Lung (tissue), 12 donors: ENCODE measurements around the gene RELT. TPM values are rescaled to one million over a fixed set of nuclear protein-coding genes. Genes with fewer than 3 reads are reported as not detected.
A peak's percentile ranks its signal among the peaks of the same experiment; 100 is the strongest.

Experiments
- ATAC-seq: fragments of 200-7000 bp; cut with Tn5 transposase; one replicate; pipeline ENCODE4 v1.9.1; 2020; ENCODE audit warnings: moderate number of reproducible peaks; ENCODE audit not compliant: insufficient read depth, low FRiP score
- DNase-seq, 3 donors: peaks; one replicate each; pipeline ENCODE4 v3.0.0-alpha.2; 2013 to 2017
- H3K27ac ChIP-seq, 2 donors: one replicate each; pipeline ENCODE4 v1.5.1; 2013; ENCODE audit warnings: mild to moderate bottlenecking in 2 of 2, moderate library complexity in 2 of 2, control low read depth in 1 of 2, inconsistent platforms in 1 of 2, low read depth in 1 of 2, low read length in 1 of 2
- H3K27me3 ChIP-seq, 3 donors: one replicate each; pipeline ENCODE4 v1.5.1; 2013; ENCODE audit warnings: low read length in 2 of 3; ENCODE audit not compliant: control insufficient read depth in 3 of 3, insufficient read depth in 3 of 3
- H3K36me3 ChIP-seq, 4 donors: one replicate each; pipeline ENCODE4 v1.5.1; 2013; ENCODE audit warnings: low read length in 4 of 4, mild to moderate bottlenecking in 1 of 4, moderate library complexity in 1 of 4; ENCODE audit not compliant: control insufficient read depth in 4 of 4, insufficient read depth in 4 of 4
- H3K4me1 ChIP-seq, 5 donors: one replicate each; pipeline ENCODE4 v1.5.1; 2013; ENCODE audit warnings: low read length in 5 of 5, mild to moderate bottlenecking in 2 of 5, moderate library complexity in 1 of 5; ENCODE audit not compliant: control insufficient read depth in 5 of 5, insufficient read depth in 5 of 5
- H3K4me3 ChIP-seq: one replicate; pipeline ENCODE4 v1.5.1; 2013; ENCODE audit warnings: mild to moderate bottlenecking, control low read depth, moderate library complexity
- H3K9ac ChIP-seq, 2 donors: one replicate each; pipeline ENCODE4 v1.5.1; 2013; ENCODE audit warnings: low read length in 2 of 2, control low read depth in 1 of 2; ENCODE audit not compliant: insufficient read depth in 1 of 2
- H3K9me3 ChIP-seq, 4 donors: one replicate each; pipeline ENCODE4 v1.5.1; 2013; ENCODE audit warnings: low read length in 3 of 4, mild to moderate bottlenecking in 1 of 4, moderate library complexity in 1 of 4; ENCODE audit not compliant: control insufficient read depth in 4 of 4, insufficient read depth in 3 of 4
- CTCF ChIP-seq: IDR thresholded peaks from 2 replicates; pipeline ENCODE4 v1.5.1; 2012; ENCODE audit warnings: mild to moderate bottlenecking; ENCODE audit errors: control extremely low read depth, extremely low read depth
- WGBS, 2 donors: extraction: QIAGEN DNeasy Blood & Tissue Kit; methylation state at CpG; one replicate each; pipeline ENCODE4 v1.1.7; 2013; 5-methylcytosine and 5-hydroxymethylcytosine counted together
- polyA plus RNA-seq, 2 donors: library from polyadenylated mRNA; stranded (reverse); fragments of 200-250 nt; gene quantifications; one replicate each; pipeline ENCODE4 v1.2.1, GENCODE V29; 2013
- total RNA-seq, 2 donors: library from RNA; depleted of rRNA in 1 of 2; stranded (reverse); fragments of >200 nt in 1 of 2; gene quantifications; one replicate each; pipeline ENCODE4 v1.2.1, GENCODE V29; 2014 to 2021
- donor health status: control.
- donor health status: control.
- donor health status: Bipolar disorder and iron deficiency.
- donor health status: healthy.
- donor health status: DM: yes; HTN: yes; CAD: no.

Gene RELT
- total and polyA plus RNA-seq, 4 donors: 6.0 to 25.4 (median 16.1) TPM

GRCh38 chr11:73350908-73351636 lies 25.1 kb upstream of the RELT start:
- H3K27me3 ChIP-seq: no peaks in the 10 kb centered on the region
- H3K27ac ChIP-seq: no peak overlapping the region
- no peaks in the 10 kb centered on the region for H3K9me3 ChIP-seq
- ATAC-seq: peak; percentile 76
- 25 to 31% methylated on average over 16 of the region's 16 CpGs for WGBS, 2 donors
- peak overlapping the region in 1 of 2 donors; percentile 8 for H3K9ac ChIP-seq
- peaks cover 0 to 6% (median 0%) of the 10 kb centered on the region in 5 donors for H3K4me1 ChIP-seq
- peak; percentile 72 to 84 (median 80) for DNase-seq
- peaks cover 0 to 20% (median 13%) of the 10 kb centered on the region in 4 donors for H3K36me3 ChIP-seq
- TF ChIP-seq CTCF: peak; percentile 92
- no peak overlapping the region for H3K4me3 ChIP-seq

- no peak overlapping the region for H3K4me3 ChIP-seq
- peaks cover 0 to 6% (median 0%) of the 10 kb centered on the region in 5 donors for H3K4me1 ChIP-seq
- no peaks in the 10 kb centered on the region for H3K27me3 ChIP-seq
- TF ChIP-seq CTCF: no peak
- no peak for ATAC-seq
- H3K36me3 ChIP-seq: peaks cover 7 to 29% (median 22%) of the 10 kb centered on the region in 4 donors
- H3K9me3 ChIP-seq: no peaks in the 10 kb centered on the region
- no peak overlapping the region for H3K27ac ChIP-seq
- WGBS, 2 donors: 87 to 88% methylated on average over 4 of the region's 4 CpGs
- H3K9ac ChIP-seq: no peak overlapping the region
- DNase-seq: no peak
Measured at GRCh38 chr11:73353422-73353821, 22.8 kb upstream of the RELT start.

- H3K36me3 ChIP-seq: peaks cover 7 to 43% (median 30%) of the 10 kb centered on the region in 4 donors
- H3K9ac ChIP-seq: no peak overlapping the region
- WGBS, 2 donors: 92 to 96% methylated on average over 4 of the region's 4 CpGs
- no peaks in the 10 kb centered on the region for H3K27me3 ChIP-seq
- peaks cover 0 to 6% (median 0%) of the 10 kb centered on the region in 5 donors for H3K4me1 ChIP-seq
- no peak overlapping the region for H3K27ac ChIP-seq
- ATAC-seq: no peak
- DNase-seq: no peak
- no peaks in the 10 kb centered on the region for H3K9me3 ChIP-seq
- no peak overlapping the region for H3K4me3 ChIP-seq
- no peak for TF ChIP-seq CTCF
Measured at GRCh38 chr11:73355109-73355508, 21.1 kb upstream of the RELT start.
